Left renal pelvis (tissue), 4 donors: ENCODE data around the gene PIGH. TPM values are rescaled to one million over a fixed set of nuclear protein-coding genes. Genes with fewer than 3 reads are reported as not detected.
"Not testable (repeated sequence)": the region's sequence is repeated elsewhere in the genome, so short reads cannot be mapped to it uniquely, and the experiment has no call there.

Source experiments
- DNase-seq, 4 donors: peaks; one replicate each; pipeline ENCODE4 v3.0.0-alpha.2; 2013; ENCODE audit warnings: low read depth in 4 of 4, low spot score in 3 of 4
- polyA plus RNA-seq, 4 donors: library from polyadenylated mRNA; unstranded; fragments of 120-200 nt; gene quantifications; one replicate each; pipeline ENCODE4 v1.2.1, GENCODE V29; 2013; ENCODE audit not compliant: insufficient read length in 4 of 4

PIGH gene
- polyA plus RNA-seq = 10 to 100 TPM; 26.2 to 44.3 (median 38.7) TPM

GRCh38 chr14:67599698-67600561 lies at the start of gene PIGH:
PIGH (minus strand) TSS chr14:67600268; CDS start chr14:67600203, 65 bp downstream.
- DNase-seq = peak in 2 of 4 donors; percentile 69 to 76

- no peak for DNase-seq
Measured at GRCh38 chr14:67646131-67646530, 46.1 kb upstream of the PIGH start.

- DNase-seq = no peak
Measured at GRCh38 chr14:67645414-67645813, 45.3 kb upstream of the PIGH start.

GRCh38 chr14:67644428-67644827 lies 44.4 kb upstream of the PIGH start:
- no peak for DNase-seq

GRCh38 chr14:67643713-67644112 lies 43.6 kb upstream of the PIGH start:
- DNase-seq = no peak

GRCh38 chr14:67641902-67642749 lies 42.1 kb upstream of the PIGH start:
- DNase-seq = no peak

GRCh38 chr14:67641480-67641879 lies 41.4 kb upstream of the PIGH start:
- DNase-seq = no peak

- no peak for DNase-seq
Measured at GRCh38 chr14:67638642-67639041, 38.6 kb upstream of the PIGH start.

GRCh38 chr14:67636361-67636919 lies 36.4 kb upstream of the PIGH start:
- no peak for DNase-seq

- no peak for DNase-seq
Measured at GRCh38 chr14:67633451-67634147, 33.5 kb upstream of the PIGH start.

- no peak for DNase-seq
Measured at GRCh38 chr14:67630938-67631337, 30.9 kb upstream of the PIGH start.

- DNase-seq = no peak
Measured at GRCh38 chr14:67630186-67630585, 30.1 kb upstream of the PIGH start.

- DNase-seq = no peak
Measured at GRCh38 chr14:67627519-67627918, 27.5 kb upstream of the PIGH start.

- DNase-seq = not testable (repeated sequence)
Measured at GRCh38 chr14:67626131-67626530, 26.1 kb upstream of the PIGH start.

- DNase-seq = no peak
Measured at GRCh38 chr14:67623114-67623513, 23.0 kb upstream of the PIGH start.

- no peak for DNase-seq
Measured at GRCh38 chr14:67622675-67623074, 22.6 kb upstream of the PIGH start.

- no peak for DNase-seq
Measured at GRCh38 chr14:67620217-67620785, 20.2 kb upstream of the PIGH start.

- peak; percentile 78 to 89 (median 82) for DNase-seq
Measured at GRCh38 chr14:67619446-67620216, 19.6 kb upstream of the PIGH start, which contains the start of gene ARG2. ARG2 (plus strand) TSS chr14:67619920; CDS start chr14:67619978, 58 bp downstream.

GRCh38 chr14:67618617-67619063 lies 18.6 kb upstream of the PIGH start:
- peak in 1 of 4 donors; percentile 73 for DNase-seq
